HG02884 (cell line): ENCODE data around the gene COBLL1.

Experiments used
- ATAC-seq: cut with Tn5 transposase; IDR thresholded peaks from one replicate; pipeline ENCODE4 v1.9.1; 2021; ENCODE audit warnings: mild to moderate bottlenecking, moderate library complexity; ENCODE audit not compliant: unreplicated experiment

The COBLL1 gene

GRCh38 chr2:164691346-164691887 is 150.2 kb downstream of the COBLL1 start:
- no peak for ATAC-seq

GRCh38 chr2:164690361-164690760 is 151.3 kb downstream of the COBLL1 start:
- no peak for ATAC-seq

- no peak for ATAC-seq
Observed at GRCh38 chr2:164688896-164689419, 152.7 kb downstream of the COBLL1 start.

- no peak for ATAC-seq
Observed at GRCh38 chr2:164681009-164681408, 160.6 kb downstream of the COBLL1 start.

- no peak for ATAC-seq
Observed at GRCh38 chr2:164678631-164679149, 162.9 kb downstream of the COBLL1 start.

GRCh38 chr2:164677733-164678132 is 163.9 kb downstream of the COBLL1 start:
- ATAC-seq = no peak

GRCh38 chr2:164677271-164677670 is 164.4 kb downstream of the COBLL1 start:
- no peak for ATAC-seq

GRCh38 chr2:164675687-164676086 is 165.9 kb downstream of the COBLL1 start:
- ATAC-seq = no peak

GRCh38 chr2:164675027-164675426 is 166.6 kb downstream of the COBLL1 start:
- no peak for ATAC-seq

GRCh38 chr2:164671664-164672396 is 169.8 kb downstream of the COBLL1 start:
- ATAC-seq = no peak

- no peak for ATAC-seq
Observed at GRCh38 chr2:164669291-164669690, 172.3 kb downstream of the COBLL1 start.

- ATAC-seq = no peak
Observed at GRCh38 chr2:164667566-164667965, 174.1 kb downstream of the COBLL1 start.

GRCh38 chr2:164664070-164664469 is 177.6 kb downstream of the COBLL1 start:
- no peak for ATAC-seq

GRCh38 chr2:164662868-164663631 is 178.6 kb downstream of the COBLL1 start:
- ATAC-seq = no peak

GRCh38 chr2:164662066-164662465 is 179.6 kb downstream of the COBLL1 start:
- no peak for ATAC-seq

- ATAC-seq = no peak
Observed at GRCh38 chr2:164661349-164661748, 180.3 kb downstream of the COBLL1 start.

- no peak for ATAC-seq
Observed at GRCh38 chr2:164657129-164657528, 184.5 kb downstream of the COBLL1 start.

- no peak for ATAC-seq
Observed at GRCh38 chr2:164655750-164656149, 185.9 kb downstream of the COBLL1 start.

- ATAC-seq = no peak
Observed at GRCh38 chr2:164655336-164655735, 186.3 kb downstream of the COBLL1 start.

GRCh38 chr2:164651361-164651760 is 190.3 kb downstream of the COBLL1 start:
- no peak for ATAC-seq

- ATAC-seq = no peak
Observed at GRCh38 chr2:164644036-164644700, 197.5 kb downstream of the COBLL1 start.
